Left kidney (tissue), 2 donors: ENCODE data around the gene MAP2K3. TPM values are rescaled to one million over a fixed set of nuclear protein-coding genes. Genes with fewer than 3 reads are reported as not detected.

Source experiments
- DNase-seq: peaks from one replicate; pipeline ENCODE4 v3.0.0-alpha.2; 2013
- polyA plus RNA-seq: library from polyadenylated mRNA; unstranded; fragments of 120-200 nt; gene quantifications from one replicate; pipeline ENCODE4 v1.2.1, GENCODE V29; 2013; ENCODE audit not compliant: insufficient read length

MAP2K3 gene
- polyA plus RNA-seq, 1 donor, result 20.5 TPM

GRCh38 chr17:21282231-21282630 lies 2.3 kb upstream of the MAP2K3 start:
- DNase-seq, result no peak

GRCh38 chr17:21282850-21283249 lies 1.7 kb upstream of the MAP2K3 start:
- DNase-seq, result no peak

- DNase-seq, result no peak
Measured at GRCh38 chr17:21283482-21284318, 811 bp upstream of the MAP2K3 start.

GRCh38 chr17:21285164-21286065 lies 904 bp downstream of the MAP2K3 start:
- no peak for DNase-seq

GRCh38 chr17:21286066-21286770 lies 1.7 kb downstream of the MAP2K3 start:
- DNase-seq, result peak; percentile 83

- no peak for DNase-seq
Measured at GRCh38 chr17:21286909-21287702, 2.6 kb downstream of the MAP2K3 start.

GRCh38 chr17:21287703-21288449 lies 3.4 kb downstream of the MAP2K3 start:
- DNase-seq, result no peak

GRCh38 chr17:21288571-21289017 lies 4.1 kb downstream of the MAP2K3 start:
- DNase-seq, result no peak

- no peak for DNase-seq
Measured at GRCh38 chr17:21289175-21289901, 4.8 kb downstream of the MAP2K3 start.

GRCh38 chr17:21289902-21290571 lies 5.5 kb downstream of the MAP2K3 start:
- DNase-seq, result no peak

- no peak for DNase-seq
Measured at GRCh38 chr17:21291357-21291756, 6.8 kb downstream of the MAP2K3 start.

GRCh38 chr17:21291862-21292261 lies 7.4 kb downstream of the MAP2K3 start:
- no peak for DNase-seq

- no peak for DNase-seq
Measured at GRCh38 chr17:21292867-21293830, 8.6 kb downstream of the MAP2K3 start.

- no peak for DNase-seq
Measured at GRCh38 chr17:21293831-21294210, 9.3 kb downstream of the MAP2K3 start.

- DNase-seq, result no peak
Measured at GRCh38 chr17:21294321-21295035, 10.0 kb downstream of the MAP2K3 start.

GRCh38 chr17:21295036-21295952 lies 10.8 kb downstream of the MAP2K3 start:
- DNase-seq, result no peak
